RWPE2 (cell line): Measurements from ENCODE around the gene ANAPC13.

Experiments used
- ATAC-seq: fragments of 200-7000 bp; cut with Tn5 transposase; 3 replicates; pipeline ENCODE4 v1.9.1; 2021; ENCODE audit warnings: low read depth
- DNase-seq: peaks from one replicate; pipeline ENCODE4 v3.0.0-alpha.2; 2020; ENCODE audit warnings: low spot score
- H3K27ac ChIP-seq: fragments of 450-650 bp; 2 replicates; pipeline ENCODE4 v1.5.1; 2017; ENCODE audit warnings: mild to moderate bottlenecking; ENCODE audit not compliant: poor library complexity, severe bottlenecking
- H3K27me3 ChIP-seq: fragments of 250-450 bp; sonication (Bioruptor Pico); 2 replicates; pipeline ENCODE4 v1.5.1; 2021; ENCODE audit warnings: mild to moderate bottlenecking, moderate library complexity; ENCODE audit not compliant: insufficient read depth, poor library complexity, severe bottlenecking
- H3K36me3 ChIP-seq: fragments of 250-450 bp; sonication (Bioruptor Pico); 2 replicates; pipeline ENCODE4 v1.5.1; 2020; ENCODE audit warnings: low read depth, mild to moderate bottlenecking, moderate library complexity
- H3K4me1 ChIP-seq: fragments of 250-450 bp; sonication (Bioruptor Pico); 2 replicates; pipeline ENCODE4 v1.5.1; 2021; ENCODE audit warnings: mild to moderate bottlenecking, moderate library complexity; ENCODE audit not compliant: insufficient read depth, poor library complexity, severe bottlenecking
- H3K4me3 ChIP-seq: fragments of 250-450 bp; sonication (Bioruptor Pico); 2 replicates; pipeline ENCODE4 v1.5.1; 2021; ENCODE audit warnings: mild to moderate bottlenecking, moderate library complexity; ENCODE audit not compliant: severe bottlenecking
- H3K9me3 ChIP-seq: fragments of 250-450 bp; sonication (Bioruptor Pico); 2 replicates; pipeline ENCODE4 v1.5.1; 2021; ENCODE audit warnings: mild to moderate bottlenecking, moderate library complexity; ENCODE audit not compliant: severe bottlenecking
- TF ChIP-seq, protein P1 (sequence below): fragments of 450-650 bp; IDR thresholded peaks from one replicate; pipeline ENCODE4 v1.5.1; 2017; ENCODE audit warnings: mild to moderate bottlenecking, moderate library complexity; ENCODE audit not compliant: poor library complexity, severe bottlenecking

Gene ANAPC13

DNA sequence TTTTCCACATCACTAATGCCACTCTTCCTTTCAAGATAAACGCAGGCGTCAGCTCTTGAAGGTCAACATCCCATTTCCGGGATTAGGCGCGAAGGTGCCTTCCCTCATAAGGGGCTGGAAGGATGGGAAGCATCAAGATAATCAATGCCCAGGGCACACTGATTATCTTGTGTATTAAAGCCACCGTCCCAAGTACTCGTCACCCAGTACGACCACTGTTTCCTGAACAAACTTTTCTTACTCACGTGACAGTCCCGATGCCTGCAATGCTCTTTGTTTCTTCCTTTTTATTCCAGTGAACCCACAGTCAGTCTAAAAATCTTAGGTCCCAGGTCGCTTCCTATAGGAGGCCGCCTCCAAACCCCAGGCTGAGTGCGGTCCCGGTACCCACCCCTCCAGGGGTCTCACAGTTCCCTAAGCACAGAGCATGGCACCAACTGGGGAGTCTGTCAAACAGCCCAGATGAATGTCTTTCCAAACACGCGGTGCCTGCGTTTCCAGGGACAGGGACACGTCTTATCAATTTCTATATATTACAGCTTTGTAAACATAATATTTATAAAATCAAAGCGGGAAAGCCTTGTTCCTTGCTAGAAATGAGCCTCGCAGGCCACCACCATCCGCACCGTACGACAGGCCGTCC, 589 bp downstream of the ANAPC13 start:
- H3K4me1 ChIP-seq, result peaks cover 18% of the 10 kb centered on the region

DNA sequence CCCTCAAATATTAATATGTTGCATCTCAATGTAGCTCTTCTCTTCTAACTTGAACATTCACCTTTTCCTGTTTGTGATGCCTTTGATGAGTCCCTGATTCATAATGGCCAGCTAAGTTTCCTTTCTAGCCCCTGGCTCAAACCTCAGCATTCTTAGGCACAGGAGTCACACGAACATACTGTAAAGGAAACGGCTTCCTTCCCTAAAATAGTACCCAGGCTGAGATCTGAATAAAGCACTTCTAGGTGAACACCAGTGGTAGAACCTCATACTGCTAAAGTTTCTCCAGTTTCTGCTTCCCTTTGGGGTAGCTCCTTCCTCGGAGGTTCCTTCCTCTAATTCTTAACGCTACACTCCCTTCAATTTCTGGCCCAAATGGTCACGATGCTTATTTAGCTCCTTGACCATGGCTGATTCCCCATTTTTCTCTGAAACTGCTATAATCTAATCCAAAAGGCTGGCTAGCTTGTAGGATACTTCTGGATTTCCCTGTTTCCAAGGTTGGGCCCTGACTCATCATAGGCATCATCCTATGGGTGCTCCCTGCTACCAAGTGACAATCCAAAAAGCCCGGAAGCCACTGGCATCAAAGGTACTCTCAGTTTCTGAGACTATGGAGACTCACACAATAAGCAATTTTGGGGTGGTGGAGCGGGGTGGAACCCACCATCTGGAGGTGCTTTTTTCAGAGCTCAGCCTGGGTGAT, 2.4 kb downstream of the ANAPC13 start:
- peak; percentile 44 for ATAC-seq
- no peak overlapping the region for H3K4me3 ChIP-seq
- H3K27me3 ChIP-seq, result no peaks in the 10 kb centered on the region
- H3K27ac ChIP-seq, result peak overlapping the region; percentile 87
- DNase-seq, result no peak
- H3K4me1 ChIP-seq, result peaks cover 18% of the 10 kb centered on the region
- TF ChIP-seq, protein P1, sequence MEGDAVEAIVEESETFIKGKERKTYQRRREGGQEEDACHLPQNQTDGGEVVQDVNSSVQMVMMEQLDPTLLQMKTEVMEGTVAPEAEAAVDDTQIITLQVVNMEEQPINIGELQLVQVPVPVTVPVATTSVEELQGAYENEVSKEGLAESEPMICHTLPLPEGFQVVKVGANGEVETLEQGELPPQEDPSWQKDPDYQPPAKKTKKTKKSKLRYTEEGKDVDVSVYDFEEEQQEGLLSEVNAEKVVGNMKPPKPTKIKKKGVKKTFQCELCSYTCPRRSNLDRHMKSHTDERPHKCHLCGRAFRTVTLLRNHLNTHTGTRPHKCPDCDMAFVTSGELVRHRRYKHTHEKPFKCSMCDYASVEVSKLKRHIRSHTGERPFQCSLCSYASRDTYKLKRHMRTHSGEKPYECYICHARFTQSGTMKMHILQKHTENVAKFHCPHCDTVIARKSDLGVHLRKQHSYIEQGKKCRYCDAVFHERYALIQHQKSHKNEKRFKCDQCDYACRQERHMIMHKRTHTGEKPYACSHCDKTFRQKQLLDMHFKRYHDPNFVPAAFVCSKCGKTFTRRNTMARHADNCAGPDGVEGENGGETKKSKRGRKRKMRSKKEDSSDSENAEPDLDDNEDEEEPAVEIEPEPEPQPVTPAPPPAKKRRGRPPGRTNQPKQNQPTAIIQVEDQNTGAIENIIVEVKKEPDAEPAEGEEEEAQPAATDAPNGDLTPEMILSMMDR, result no peak
- peaks cover 48% of the 10 kb centered on the region for H3K36me3 ChIP-seq
- no peaks in the 10 kb centered on the region for H3K9me3 ChIP-seq

More for the DNA sequence above, 589 bp downstream of the ANAPC13 start:
- Histone ChIP-seq H3K4me3 (peak overlapping the region; percentile 64), H3K9me3 (no peaks in the 10 kb centered on the region), H3K27me3 (no peaks in the 10 kb centered on the region), H3K27ac (peak overlapping the region; percentile 87), H3K36me3 (peaks cover 29% of the 10 kb centered on the region)
- TF ChIP-seq, protein P1, result no peak
- no peak for DNase-seq
- no peak for ATAC-seq

DNA sequence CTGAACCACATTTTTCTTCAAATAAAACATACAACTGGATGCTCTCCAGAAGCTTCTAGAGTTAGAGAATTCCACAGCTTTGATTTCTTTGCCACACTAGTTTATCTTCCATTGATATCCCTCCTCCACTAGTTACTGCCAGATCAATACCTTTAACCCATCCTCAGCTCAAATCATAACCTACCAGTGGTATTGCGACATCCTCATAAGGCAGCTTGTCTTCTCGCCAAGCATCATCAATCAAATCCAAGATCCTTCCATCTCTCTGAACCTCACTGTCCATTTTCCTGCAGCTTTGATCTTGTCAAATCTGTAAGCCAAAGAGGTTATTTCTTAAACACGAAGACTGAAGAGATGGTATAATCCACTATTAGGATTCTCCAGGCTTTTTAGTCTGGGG, 3.2 kb downstream of the ANAPC13 start:
- no peak for DNase-seq
- no peak for ATAC-seq
- H3K27ac ChIP-seq, result peak overlapping the region; percentile 87
- H3K27me3 ChIP-seq, result no peaks in the 10 kb centered on the region
- peaks cover 55% of the 10 kb centered on the region for H3K36me3 ChIP-seq
- H3K9me3 ChIP-seq, result no peaks in the 10 kb centered on the region
- peaks cover 19% of the 10 kb centered on the region for H3K4me1 ChIP-seq
- no peak overlapping the region for H3K4me3 ChIP-seq
- TF ChIP-seq, protein P1, result no peak

DNA sequence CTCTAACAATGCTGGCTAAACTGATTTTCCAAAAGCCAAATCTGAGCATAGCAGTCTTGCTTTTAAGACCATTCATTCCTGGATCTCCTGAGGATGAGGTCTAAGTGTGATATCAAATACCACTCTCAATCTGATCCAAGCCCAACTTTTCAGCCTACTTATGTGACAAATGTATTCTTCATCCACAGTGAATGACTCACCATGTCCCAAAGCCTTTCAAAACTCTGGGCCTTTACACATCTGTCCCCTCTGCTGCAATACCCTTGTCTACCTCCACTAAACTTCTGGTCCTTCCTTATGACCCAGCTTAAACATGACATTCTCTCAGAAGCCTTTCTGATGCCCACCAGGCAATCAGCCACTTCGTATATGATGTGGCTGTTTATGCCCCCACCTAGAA, 4.6 kb downstream of the ANAPC13 start:
- H3K36me3 ChIP-seq, result peaks cover 66% of the 10 kb centered on the region
- H3K27ac ChIP-seq, result no peak overlapping the region
- no peak for DNase-seq

More for the DNA sequence above, 4.6 kb downstream of the ANAPC13 start:
- Histone ChIP-seq H3K27me3 (no peaks in the 10 kb centered on the region), H3K4me1 (peaks cover 34% of the 10 kb centered on the region), H3K9me3 (no peaks in the 10 kb centered on the region), H3K4me3 (no peak overlapping the region)
- ATAC-seq, result no peak
- TF ChIP-seq, protein P1, result no peak
